ENCODE data around the gene ZBTB20. TPM values are rescaled to one million over a fixed set of nuclear protein-coding genes. Genes with fewer than 3 reads are reported as not detected.

The ZBTB20 gene
- total RNA-seq, 1 donor from 2014 or later: 3.9 TPM

DNA sequence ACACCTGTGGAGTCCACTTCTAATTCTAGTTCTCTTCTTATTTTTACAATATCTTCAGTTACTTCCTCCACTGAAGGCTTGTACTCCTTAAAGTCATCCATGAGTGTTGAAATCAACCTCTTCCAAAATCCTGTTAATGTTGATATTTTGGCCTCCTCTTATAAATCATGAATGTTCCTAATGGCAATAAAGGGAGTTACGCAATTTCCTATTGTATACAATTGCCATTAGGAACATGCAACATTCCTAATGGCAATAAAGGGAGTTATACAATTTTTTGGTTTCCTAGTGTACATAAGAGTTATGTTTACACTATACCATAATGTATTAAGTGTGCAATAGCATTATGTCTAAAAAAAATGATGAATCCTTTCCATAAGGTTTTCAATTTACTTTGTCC lies 862.4 kb downstream of the ZBTB20 start:
- no peaks in the 10 kb centered on the region for H3K27me3 ChIP-seq (ENCODE audit: control insufficient read depth, insufficient read depth, low read length)
- FAIRE-seq (no peak), DNase-seq (ENCODE audit: low read depth) (no peak)

More for the DNA sequence above, 862.4 kb downstream of the ZBTB20 start:
- Histone ChIP-seq H3K36me3 (ENCODE audit: control insufficient read depth, insufficient read depth, low read length) (no peaks in the 10 kb centered on the region), H3K4me3 (ENCODE audit: low read depth, low read length) (no peak overlapping the region)
- TF ChIP-seq, protein P1, sequence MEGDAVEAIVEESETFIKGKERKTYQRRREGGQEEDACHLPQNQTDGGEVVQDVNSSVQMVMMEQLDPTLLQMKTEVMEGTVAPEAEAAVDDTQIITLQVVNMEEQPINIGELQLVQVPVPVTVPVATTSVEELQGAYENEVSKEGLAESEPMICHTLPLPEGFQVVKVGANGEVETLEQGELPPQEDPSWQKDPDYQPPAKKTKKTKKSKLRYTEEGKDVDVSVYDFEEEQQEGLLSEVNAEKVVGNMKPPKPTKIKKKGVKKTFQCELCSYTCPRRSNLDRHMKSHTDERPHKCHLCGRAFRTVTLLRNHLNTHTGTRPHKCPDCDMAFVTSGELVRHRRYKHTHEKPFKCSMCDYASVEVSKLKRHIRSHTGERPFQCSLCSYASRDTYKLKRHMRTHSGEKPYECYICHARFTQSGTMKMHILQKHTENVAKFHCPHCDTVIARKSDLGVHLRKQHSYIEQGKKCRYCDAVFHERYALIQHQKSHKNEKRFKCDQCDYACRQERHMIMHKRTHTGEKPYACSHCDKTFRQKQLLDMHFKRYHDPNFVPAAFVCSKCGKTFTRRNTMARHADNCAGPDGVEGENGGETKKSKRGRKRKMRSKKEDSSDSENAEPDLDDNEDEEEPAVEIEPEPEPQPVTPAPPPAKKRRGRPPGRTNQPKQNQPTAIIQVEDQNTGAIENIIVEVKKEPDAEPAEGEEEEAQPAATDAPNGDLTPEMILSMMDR (IDR thresholded peaks at IDR 0.05; ENCODE audit: insufficient read depth, low read length, severe bottlenecking): no peak
